H9 (cell line): ENCODE measurements around the gene TGFA. TPM values are rescaled to one million over a fixed set of nuclear protein-coding genes. Genes with fewer than 3 reads are reported as not detected.

Source experiments
- DNase-seq: peaks from one replicate; pipeline ENCODE4 v3.0.0-alpha.2; 2017
- H2AFZ ChIP-seq: one replicate; pipeline ENCODE4 v1.6.1; 2013; ENCODE audit warnings: mild to moderate bottlenecking, low read length, control low read depth, moderate library complexity
- H2AK5ac ChIP-seq: 2 replicates; pipeline ENCODE4 v1.6.1; 2013; ENCODE audit warnings: low read length, control low read depth, mixed read lengths; ENCODE audit not compliant: insufficient read length
- H2BK120ac ChIP-seq: one replicate; pipeline ENCODE4 v1.6.1; 2013; ENCODE audit warnings: low read depth, mild to moderate bottlenecking, low read length, control low read depth, inconsistent platforms; ENCODE audit not compliant: poor library complexity, severe bottlenecking
- H2BK12ac ChIP-seq: 2 replicates; pipeline ENCODE4 v1.6.1; 2013; ENCODE audit warnings: low read length, control low read depth, mixed read lengths, low read depth; ENCODE audit not compliant: insufficient read length
- H2BK15ac ChIP-seq: 2 replicates; pipeline ENCODE4 v1.6.1; 2013; ENCODE audit warnings: low read depth, low read length, control low read depth
- H2BK20ac ChIP-seq: one replicate; pipeline ENCODE4 v1.6.1; 2013; ENCODE audit warnings: low read depth, mild to moderate bottlenecking, low read length, control low read depth, inconsistent platforms; ENCODE audit not compliant: poor library complexity, severe bottlenecking
- H2BK5ac ChIP-seq: 2 replicates; pipeline ENCODE4 v1.6.1; 2013; ENCODE audit warnings: low read length, control low read depth, mixed read lengths; ENCODE audit not compliant: insufficient read length
- H3K14ac ChIP-seq: 2 replicates; pipeline ENCODE4 v1.6.1; 2013; ENCODE audit warnings: low read length, control low read depth; ENCODE audit not compliant: insufficient read depth
- H3K18ac ChIP-seq: 2 replicates; pipeline ENCODE4 v1.6.1; 2013; ENCODE audit warnings: low read depth, mild to moderate bottlenecking, mixed read lengths, low read length, control low read depth; ENCODE audit not compliant: insufficient read length
- H3K23ac ChIP-seq: 2 replicates; pipeline ENCODE4 v1.6.1; 2013; ENCODE audit warnings: low read length, control low read depth, mixed read lengths, low read depth; ENCODE audit not compliant: insufficient read length
- H3K23me2 ChIP-seq: 2 replicates; pipeline ENCODE4 v1.6.1; 2013; ENCODE audit warnings: low read depth, mild to moderate bottlenecking, mixed read lengths, low read length, control low read depth; ENCODE audit not compliant: insufficient read length, poor library complexity, severe bottlenecking
- H3K27ac ChIP-seq: 2 replicates; pipeline ENCODE4 v1.5.1; 2013; ENCODE audit warnings: low read length, control low read depth, mixed read lengths, low read depth; ENCODE audit not compliant: insufficient read length
- H3K27me3 ChIP-seq: 2 replicates; pipeline ENCODE4 v1.6.1; 2013; ENCODE audit warnings: low read length, control low read depth, inconsistent platforms; ENCODE audit not compliant: insufficient read depth
- H3K4ac ChIP-seq: 2 replicates; pipeline ENCODE4 v1.6.1; 2013; ENCODE audit warnings: low read depth, mild to moderate bottlenecking, control low read depth, inconsistent platforms, low read length, moderate library complexity
- H3K4me1 ChIP-seq: 2 replicates; pipeline ENCODE4 v1.6.1; 2013; ENCODE audit warnings: low read length, control low read depth, inconsistent platforms; ENCODE audit not compliant: insufficient read depth
- H3K4me2 ChIP-seq: 2 replicates; pipeline ENCODE4 v1.6.1; 2013; ENCODE audit warnings: low read length, control low read depth, mixed read lengths; ENCODE audit not compliant: insufficient read length, insufficient read depth
- H3K56ac ChIP-seq: 2 replicates; pipeline ENCODE4 v1.6.1; 2013; ENCODE audit warnings: low read depth, mild to moderate bottlenecking, mixed read lengths, low read length, control low read depth; ENCODE audit not compliant: insufficient read length
- H3K79me1 ChIP-seq: 2 replicates; pipeline ENCODE4 v1.6.1; 2013; ENCODE audit warnings: low read depth, mild to moderate bottlenecking, moderate library complexity, low read length, control low read depth, inconsistent platforms; ENCODE audit not compliant: insufficient read depth, poor library complexity, severe bottlenecking
- H3K79me2 ChIP-seq: 2 replicates; pipeline ENCODE4 v1.6.1; 2013; ENCODE audit warnings: low read length, control low read depth, inconsistent platforms; ENCODE audit not compliant: insufficient read depth
- H3K9ac ChIP-seq: 2 replicates; pipeline ENCODE4 v1.6.1; 2013; ENCODE audit warnings: low read length, control low read depth, mixed read lengths; ENCODE audit not compliant: insufficient read length; ENCODE audit errors: extremely low read depth
- H3K9me3 ChIP-seq: one replicate; pipeline ENCODE4 v1.6.1; 2013; ENCODE audit warnings: low read depth, low read length, inconsistent platforms; ENCODE audit not compliant: control insufficient read depth
- H3T11ph ChIP-seq: one replicate; pipeline ENCODE4 v1.6.1; 2013; ENCODE audit warnings: mild to moderate bottlenecking, low read length, control low read depth, inconsistent platforms
- H4K20me1 ChIP-seq: one replicate; pipeline ENCODE4 v1.6.1; 2013; ENCODE audit not compliant: control insufficient read depth, insufficient read length, insufficient read depth
- H4K5ac ChIP-seq: 2 replicates; pipeline ENCODE4 v1.6.1; 2013; ENCODE audit warnings: low read depth, mild to moderate bottlenecking, mixed read lengths, low read length, control low read depth; ENCODE audit not compliant: insufficient read length
- H4K8ac ChIP-seq: replicated peaks from 2 replicates; pipeline ENCODE4 v1.6.1; 2013; ENCODE audit warnings: low read length, control low read depth, mixed read lengths, low read depth; ENCODE audit not compliant: insufficient read length
- H4K91ac ChIP-seq: 2 replicates; pipeline ENCODE4 v1.6.1; 2013; ENCODE audit warnings: low read depth, mild to moderate bottlenecking, moderate library complexity, mixed read lengths, low read length, control low read depth; ENCODE audit not compliant: insufficient read length
- H3K27ac Mint-ChIP-seq, 3 experiments: 2 replicates in 2 of 3; 3 replicates in 1 of 3; pipeline ENCODE4 v1.8.0; 2020 to 2021; ENCODE audit warnings: mixed read lengths in 3 of 3, mild to moderate bottlenecking in 1 of 3, moderate library complexity in 1 of 3
- H3K27me3 Mint-ChIP-seq: 2 replicates; pipeline ENCODE4 v1.8.0; 2021; ENCODE audit warnings: low read depth, mild to moderate bottlenecking, moderate library complexity, mixed read lengths
- H3K36me3 Mint-ChIP-seq, 3 experiments: 2 replicates in 2 of 3; 3 replicates in 1 of 3; pipeline ENCODE4 v1.8.0; 2020 to 2021; ENCODE audit warnings: low read depth in 3 of 3, mixed read lengths in 3 of 3; ENCODE audit not compliant: insufficient read depth in 1 of 3
- H3K4me1 Mint-ChIP-seq, 2 experiments: 2 replicates each; pipeline ENCODE4 v1.8.0; 2020; ENCODE audit warnings: mixed read lengths in 2 of 2
- H3K4me3 Mint-ChIP-seq, 2 experiments: 2 replicates in 1 of 2; 3 replicates in 1 of 2; pipeline ENCODE4 v1.8.0; 2020 to 2021; ENCODE audit warnings: mild to moderate bottlenecking in 2 of 2, mixed read lengths in 2 of 2, moderate library complexity in 1 of 2
- H3K9me3 Mint-ChIP-seq, 2 experiments: 2 replicates in 1 of 2; 3 replicates in 1 of 2; pipeline ENCODE4 v1.8.0; 2020; ENCODE audit warnings: mild to moderate bottlenecking in 2 of 2, mixed read lengths in 2 of 2, moderate library complexity in 1 of 2
- WGBS: extraction: QIAGEN DNeasy Blood & Tissue Kit; methylation state at CpG from one replicate; pipeline ENCODE4 v1.1.7; 2013; ENCODE audit warnings: missing lambda C conversion rate, low lambda C conversion rate, mixed read lengths; ENCODE audit not compliant: insufficient read length; ENCODE audit errors: extremely low coverage; 5-methylcytosine and 5-hydroxymethylcytosine counted together
- total RNA-seq: library from RNA; stranded (reverse); gene quantifications from 2 replicates; pipeline ENCODE4 v1.2.1, GENCODE V29; 2021
- TF ChIP-seq, protein P1 (sequence below): fragments of 200-600 bp; sonication (generic); conservative IDR thresholded peaks from 3 replicates; pipeline ENCODE4 v1.8.0; 2021; ENCODE audit warnings: antibody characterized with exemption, mild to moderate bottlenecking

Gene TGFA
- total RNA-seq, 1 experiment from 2014 or later: 3.3 TPM

DNA sequence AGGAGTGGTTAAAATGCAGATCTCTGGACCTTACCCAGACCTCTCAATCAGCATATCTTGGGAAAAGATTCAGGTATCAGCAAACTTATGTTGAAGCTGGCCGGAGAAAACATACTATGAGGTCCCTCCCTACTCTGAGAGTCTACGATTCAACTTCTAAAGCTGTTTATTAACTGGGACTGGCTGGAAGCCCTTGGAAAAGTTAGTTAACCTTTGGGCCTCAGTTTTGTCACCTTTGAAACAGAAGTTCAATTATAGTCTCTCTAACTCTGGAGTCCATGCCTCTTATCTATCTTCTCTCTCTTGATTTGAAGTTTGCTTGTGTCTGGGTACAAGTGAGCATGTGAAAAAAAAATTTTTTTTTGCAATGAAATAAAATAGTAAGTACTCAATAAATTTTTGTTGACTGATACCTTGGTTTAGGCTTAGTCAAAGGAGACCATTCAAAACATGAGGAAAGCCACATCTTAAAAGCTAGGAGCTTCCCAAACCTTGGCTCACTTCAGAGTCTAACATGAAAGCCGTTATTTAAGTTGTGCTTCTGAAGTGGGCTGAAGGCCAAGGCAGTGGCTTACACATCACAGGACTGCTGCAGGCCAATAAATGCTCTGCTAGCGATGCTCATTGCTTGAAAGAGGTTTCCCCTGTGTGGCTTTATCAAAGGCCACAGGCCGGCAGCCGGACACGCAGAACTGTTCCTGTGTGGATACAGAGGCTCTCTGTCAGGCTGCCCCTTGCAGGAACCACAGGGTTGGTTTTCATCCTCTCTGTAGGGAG, 141.1 kb downstream of the TGFA start:
- H3K23ac ChIP-seq: no peak overlapping the region
- no peak overlapping the region for H2BK20ac ChIP-seq
- H3K9me3 Mint-ChIP-seq: no peaks in the 10 kb centered on the region
- no peak overlapping the region for H3K18ac ChIP-seq
- no peak overlapping the region for H4K8ac ChIP-seq
- H3K14ac ChIP-seq: no peak overlapping the region; the same call in 1 of the 2 replicates
- H3K4me3 Mint-ChIP-seq: no peak overlapping the region; a peak in 1 of 5 replicates
- H3K27me3 ChIP-seq: no peaks in the 10 kb centered on the region
- H3K9me3 ChIP-seq: no peaks in the 10 kb centered on the region
- no peak overlapping the region for H2BK5ac ChIP-seq
- H3K4ac ChIP-seq: no peak overlapping the region
- no peak overlapping the region for H4K5ac ChIP-seq
- H3K4me1 ChIP-seq: no peaks in the 10 kb centered on the region
- H4K91ac ChIP-seq: no peak overlapping the region
- no peak overlapping the region for H2BK120ac ChIP-seq
- H3K27ac Mint-ChIP-seq: no peak overlapping the region
- no CpG with 5 or more reads among the region's 7 CpGs for WGBS
- no peaks in the 10 kb centered on the region for H3K79me1 ChIP-seq
- peaks cover 15% of the 10 kb centered on the region for H3K27me3 Mint-ChIP-seq
- no peaks in the 10 kb centered on the region for H3K23me2 ChIP-seq
- H2BK15ac ChIP-seq: no peak overlapping the region
- H3K56ac ChIP-seq: no peak overlapping the region
- H2AK5ac ChIP-seq: no peak overlapping the region
- H3K27ac ChIP-seq: no peak overlapping the region
- H4K20me1 ChIP-seq: no peaks in the 10 kb centered on the region
- H3K9ac ChIP-seq: no peak overlapping the region
- TF ChIP-seq, protein P1, sequence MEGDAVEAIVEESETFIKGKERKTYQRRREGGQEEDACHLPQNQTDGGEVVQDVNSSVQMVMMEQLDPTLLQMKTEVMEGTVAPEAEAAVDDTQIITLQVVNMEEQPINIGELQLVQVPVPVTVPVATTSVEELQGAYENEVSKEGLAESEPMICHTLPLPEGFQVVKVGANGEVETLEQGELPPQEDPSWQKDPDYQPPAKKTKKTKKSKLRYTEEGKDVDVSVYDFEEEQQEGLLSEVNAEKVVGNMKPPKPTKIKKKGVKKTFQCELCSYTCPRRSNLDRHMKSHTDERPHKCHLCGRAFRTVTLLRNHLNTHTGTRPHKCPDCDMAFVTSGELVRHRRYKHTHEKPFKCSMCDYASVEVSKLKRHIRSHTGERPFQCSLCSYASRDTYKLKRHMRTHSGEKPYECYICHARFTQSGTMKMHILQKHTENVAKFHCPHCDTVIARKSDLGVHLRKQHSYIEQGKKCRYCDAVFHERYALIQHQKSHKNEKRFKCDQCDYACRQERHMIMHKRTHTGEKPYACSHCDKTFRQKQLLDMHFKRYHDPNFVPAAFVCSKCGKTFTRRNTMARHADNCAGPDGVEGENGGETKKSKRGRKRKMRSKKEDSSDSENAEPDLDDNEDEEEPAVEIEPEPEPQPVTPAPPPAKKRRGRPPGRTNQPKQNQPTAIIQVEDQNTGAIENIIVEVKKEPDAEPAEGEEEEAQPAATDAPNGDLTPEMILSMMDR: no peak
- DNase-seq: no peak
- peaks cover 0 to 2% of the 10 kb centered on the region in 2 experiments; a peak in 1 of 4 replicates for H3K4me1 Mint-ChIP-seq
- H2AFZ ChIP-seq: no peak overlapping the region
- no peak overlapping the region for H3K4me2 ChIP-seq
- H3T11ph ChIP-seq: no peak overlapping the region
- no peak overlapping the region for H2BK12ac ChIP-seq
- no peaks in the 10 kb centered on the region for H3K36me3 Mint-ChIP-seq
- no peaks in the 10 kb centered on the region for H3K79me2 ChIP-seq
